Stimulated activated CD8-positive, alpha-beta memory T cell treated with anti-CD3 and anti-CD28 coated beads, Interleukin-7, amount 100 ng/mL, for 48 hours (primary cell): ENCODE results near the gene TFCP2L1.
"Not testable (repeated sequence)": the region's sequence is repeated elsewhere in the genome, so short reads cannot be mapped to it uniquely, and the experiment has no call there.

Source experiments
- DNase-seq, 2 donors: peaks; one replicate each; pipeline ENCODE4 v3.0.0-alpha.2; 2020; ENCODE audit warnings: low read depth in 1 of 2; ENCODE audit errors: extremely low read depth in 1 of 2

The TFCP2L1 gene

GRCh38 chr2:121272596-121272995 is 12.4 kb downstream of the TFCP2L1 start:
- DNase-seq, result no peak

DNA sequence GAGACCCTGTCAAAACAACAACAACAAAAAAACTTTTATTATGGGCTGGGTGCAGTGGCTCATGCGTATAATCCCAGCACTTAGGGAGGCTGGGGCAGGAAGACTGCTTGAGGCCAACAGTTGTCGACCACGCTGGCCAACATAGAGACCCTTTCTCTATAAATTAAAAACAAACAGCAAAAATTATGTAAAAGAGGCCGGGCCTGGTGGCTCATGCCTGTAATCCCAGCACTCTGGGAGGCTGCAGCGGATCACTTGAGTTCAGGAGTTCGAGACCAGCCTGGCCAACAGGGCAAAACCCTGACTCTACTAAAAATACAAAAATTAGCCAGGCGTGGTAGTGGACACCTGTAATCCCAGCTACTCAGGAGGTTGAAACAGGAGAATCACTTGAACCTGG is 15.6 kb downstream of the TFCP2L1 start:
- not testable (repeated sequence) for DNase-seq

DNA sequence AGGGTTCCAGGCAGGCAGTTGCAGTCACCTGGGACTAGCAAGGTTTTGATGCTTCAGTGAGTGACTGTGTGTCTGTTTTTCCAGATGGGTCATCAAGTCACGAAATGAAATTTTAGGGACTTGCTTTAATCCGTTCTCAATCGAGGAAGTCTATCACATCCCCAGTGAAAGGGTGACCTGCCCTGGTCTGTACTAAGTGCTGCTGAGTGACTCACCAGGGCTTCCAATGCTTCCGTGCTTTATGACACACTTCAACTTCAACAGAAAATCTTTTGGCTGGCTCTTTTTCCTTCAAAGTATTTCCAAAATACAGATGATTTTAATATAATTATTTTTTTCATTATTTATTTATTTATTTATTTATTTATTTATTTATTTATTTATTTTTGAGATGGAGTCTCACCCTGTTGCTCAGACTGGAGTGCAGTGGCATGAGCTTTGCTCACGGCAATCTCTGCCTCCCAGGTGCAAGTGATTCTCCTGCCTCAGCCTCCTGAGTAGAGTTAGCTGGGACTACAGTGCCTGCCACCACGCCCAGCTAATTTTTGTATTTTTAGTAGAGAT is 18.4 kb downstream of the TFCP2L1 start:
- no peak for DNase-seq

GRCh38 chr2:121263996-121264715 is 20.8 kb downstream of the TFCP2L1 start:
- DNase-seq, result no peak

DNA sequence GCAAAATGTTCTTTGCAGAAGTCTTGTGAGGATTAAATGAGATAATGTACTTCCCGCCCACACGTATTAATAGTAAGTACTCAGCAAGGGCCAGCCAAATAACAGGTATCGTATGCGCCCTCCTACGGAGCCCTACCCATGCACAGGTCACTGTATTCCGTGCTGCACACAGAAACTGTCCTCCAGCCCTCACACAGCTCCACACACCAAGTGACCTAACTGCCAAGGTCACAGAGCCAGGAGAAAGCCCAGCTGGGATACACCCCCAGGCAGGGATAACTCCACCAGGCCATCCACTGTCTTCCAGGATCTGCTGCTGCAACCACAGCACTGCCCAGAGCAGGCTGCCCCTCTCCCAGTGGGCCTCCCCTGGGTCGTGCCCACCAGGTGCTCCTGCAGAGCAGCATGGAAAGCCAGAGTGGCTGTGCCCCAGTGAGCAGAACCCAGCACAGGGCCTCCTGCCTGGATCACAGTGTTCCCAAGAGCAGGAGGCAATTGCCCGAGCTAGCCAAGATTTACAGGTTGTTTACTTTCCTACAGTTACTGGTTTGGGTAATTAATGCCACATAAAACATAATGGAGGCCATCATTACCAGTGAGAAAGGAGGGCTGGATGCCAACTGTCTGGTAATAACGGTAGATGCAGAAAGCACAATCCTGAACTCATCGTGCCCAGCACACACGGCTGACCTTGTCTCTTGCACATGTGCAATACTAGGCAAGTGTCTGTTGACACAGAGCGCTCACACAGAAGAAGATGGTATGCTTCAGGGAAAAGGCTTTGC is 24.4 kb downstream of the TFCP2L1 start:
- DNase-seq, result no peak

DNA sequence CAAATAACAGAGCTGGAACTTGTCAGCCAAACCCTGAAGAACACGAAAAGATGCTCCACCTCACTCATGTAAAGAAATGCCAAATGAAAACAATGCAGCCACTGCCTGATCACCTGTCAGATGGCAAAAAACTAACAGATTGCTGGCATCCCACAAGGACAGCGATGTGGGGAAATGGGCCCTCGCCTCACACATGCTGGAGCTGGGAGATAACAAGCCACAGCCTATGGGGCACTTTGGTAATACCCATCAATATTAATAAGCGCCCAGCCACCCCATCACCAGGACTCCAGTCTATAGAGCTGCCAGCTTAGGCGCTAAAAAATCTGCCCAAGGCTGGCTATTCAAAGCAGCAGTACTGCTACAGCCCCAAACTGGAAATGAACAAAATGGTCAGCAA is 27.0 kb downstream of the TFCP2L1 start:
- DNase-seq, result no peak

DNA sequence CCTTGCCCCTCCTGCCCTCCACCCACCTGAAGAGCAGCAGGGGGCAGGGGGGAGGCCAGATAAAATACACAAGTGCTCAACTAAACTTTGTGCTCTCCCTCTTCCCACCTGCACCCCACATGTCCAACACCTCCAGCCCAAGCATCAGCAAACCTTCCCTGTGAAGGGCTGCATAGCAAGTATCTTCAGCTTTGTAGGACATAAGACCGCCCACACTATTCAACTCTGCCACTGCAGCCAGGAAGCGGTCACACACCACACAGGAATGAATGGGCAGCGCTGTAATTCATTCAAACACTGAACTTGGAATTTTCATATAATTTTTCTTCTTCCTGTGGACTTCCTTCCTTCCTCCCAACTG is 27.5 kb downstream of the TFCP2L1 start:
- no peak for DNase-seq

DNA sequence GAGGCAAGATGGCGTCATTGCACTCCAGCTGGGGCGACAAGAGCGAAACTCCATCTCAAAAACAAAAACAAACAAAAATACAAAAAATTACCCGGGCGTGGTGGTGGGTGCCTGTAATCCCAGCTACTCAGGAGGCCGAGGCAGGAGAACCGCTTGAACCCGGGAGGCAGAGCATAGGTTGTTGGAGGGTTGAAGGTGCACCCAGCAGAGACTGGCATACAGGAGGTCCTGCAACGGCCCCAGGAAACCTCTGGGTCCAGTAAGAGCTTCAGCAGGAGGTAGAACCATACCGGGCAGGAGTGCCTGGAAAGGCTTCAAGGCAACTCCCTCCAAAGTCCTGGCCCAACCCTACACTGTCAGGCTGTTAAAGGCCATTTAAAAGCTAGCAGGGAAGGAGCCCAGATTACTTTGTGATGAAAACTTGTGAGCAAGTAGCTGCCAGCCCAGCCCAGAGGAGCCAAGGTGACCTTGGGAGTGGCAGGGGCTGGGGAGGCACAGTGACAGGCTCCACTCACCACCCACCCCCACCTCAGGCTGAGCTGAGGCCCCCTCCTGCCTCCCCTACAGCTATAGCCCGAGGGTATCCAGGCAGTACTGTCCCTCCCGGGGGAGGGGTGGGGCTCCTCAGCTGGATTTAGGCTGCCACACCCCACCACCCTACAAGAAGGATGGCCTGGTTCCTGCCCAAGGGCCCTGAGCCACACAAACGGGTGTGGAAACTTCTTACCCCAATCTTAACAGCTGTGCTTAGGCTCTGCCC is 28.1 kb downstream of the TFCP2L1 start:
- no peak for DNase-seq

DNA sequence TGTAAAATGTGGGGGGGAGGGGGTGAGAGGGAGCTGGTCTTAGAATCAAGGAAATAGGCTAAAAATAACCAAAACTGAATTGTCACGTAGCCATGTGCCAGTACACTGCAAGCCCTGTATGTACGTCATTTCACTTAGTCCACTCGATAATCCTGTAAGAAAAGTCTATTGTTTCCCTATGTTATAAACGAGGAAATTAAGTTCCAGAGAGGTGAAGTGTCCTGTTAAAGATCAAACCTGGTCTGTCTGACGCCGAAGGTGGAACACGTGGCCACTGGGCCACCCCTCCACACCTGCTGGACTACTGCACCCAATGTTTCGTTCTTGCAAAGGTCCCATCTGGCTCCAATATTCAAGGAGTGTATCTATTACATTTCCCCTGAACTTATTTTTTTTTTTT is 29.6 kb downstream of the TFCP2L1 start:
- no peak for DNase-seq

DNA sequence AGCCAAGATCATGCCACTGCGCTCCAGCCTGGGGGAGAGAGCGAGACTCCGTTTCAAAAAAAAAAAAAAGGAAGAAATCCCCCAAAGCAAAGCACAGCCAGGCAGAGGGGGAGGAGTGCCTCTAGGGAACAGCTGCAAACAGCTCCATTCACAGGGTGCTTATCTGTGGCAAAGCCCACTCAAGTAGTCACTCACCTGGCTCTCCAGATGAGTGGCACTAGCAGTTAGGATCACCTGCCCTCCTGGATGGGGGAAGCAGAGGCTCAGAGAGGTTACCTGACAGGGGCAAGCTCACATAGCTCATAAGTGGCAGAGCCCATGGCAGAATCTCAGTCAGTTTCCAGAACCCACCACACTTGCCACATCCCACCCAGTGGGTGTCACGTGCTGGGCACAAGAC is 30.3 kb downstream of the TFCP2L1 start:
- DNase-seq, result no peak

DNA sequence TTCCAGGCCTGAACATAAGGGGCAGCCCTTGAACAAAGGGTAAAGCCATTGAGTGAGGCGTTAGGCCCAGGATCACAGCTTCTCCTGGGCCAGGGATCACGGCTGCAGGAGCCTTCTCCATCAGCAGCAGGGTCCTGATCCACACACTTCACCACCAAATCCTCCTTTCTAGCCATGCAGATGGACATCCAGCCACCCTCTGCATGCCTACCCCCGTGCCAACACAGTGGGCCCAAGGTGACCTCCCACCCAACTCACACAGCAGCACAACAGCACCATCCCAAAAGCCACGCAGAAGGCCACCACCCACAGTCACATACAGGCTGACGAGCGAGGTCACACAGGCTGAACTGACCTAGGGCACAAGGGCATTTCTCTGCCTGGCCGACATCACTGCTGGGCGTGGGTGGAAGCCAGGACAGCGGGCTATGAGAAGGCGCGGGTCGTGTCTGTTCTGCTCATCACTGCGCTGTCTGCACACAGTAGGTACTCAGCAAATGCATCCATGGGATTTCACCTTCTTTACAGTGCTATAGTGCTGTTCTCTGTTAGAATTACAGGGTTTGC is 31.2 kb downstream of the TFCP2L1 start:
- no peak for DNase-seq

DNA sequence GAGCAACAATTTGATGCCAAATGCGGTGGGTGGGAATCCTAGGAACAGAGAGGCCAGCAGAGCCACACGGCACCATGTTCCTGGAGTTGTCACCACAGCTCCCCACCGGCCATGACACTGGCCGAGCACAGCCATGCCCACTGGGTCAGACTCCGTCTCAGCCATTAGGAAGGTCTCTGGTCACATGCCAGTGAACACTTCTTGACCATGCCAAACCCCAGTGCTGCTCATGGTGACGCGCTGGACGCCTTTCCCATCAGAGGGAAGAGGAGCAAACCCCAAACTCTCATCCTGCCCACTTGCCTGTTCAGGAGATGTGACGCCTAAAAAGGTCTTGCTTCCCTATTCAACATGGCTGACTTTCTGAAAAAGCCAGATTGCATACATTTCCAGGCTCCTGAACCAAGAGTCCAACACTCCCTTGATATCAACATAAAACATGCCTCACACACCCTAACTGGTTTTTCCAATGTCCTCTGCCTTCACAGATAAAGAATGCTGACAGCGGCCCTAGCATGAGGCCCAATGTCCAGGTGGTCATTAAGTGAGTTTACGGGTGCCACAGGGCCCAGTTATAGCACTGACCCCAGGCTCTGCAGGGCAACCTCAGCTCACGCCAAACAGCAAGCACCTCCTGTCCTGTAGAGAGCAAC is 31.9 kb downstream of the TFCP2L1 start:
- no peak for DNase-seq

GRCh38 chr2:121251497-121251896 is 33.5 kb downstream of the TFCP2L1 start:
- no peak for DNase-seq

- DNase-seq, result no peak
These were observed 36.1 kb downstream of the TFCP2L1 start for GRCh38 chr2:121248766-121249343.

GRCh38 chr2:121247971-121248370 is 37.0 kb downstream of the TFCP2L1 start:
- DNase-seq, result no peak

DNA sequence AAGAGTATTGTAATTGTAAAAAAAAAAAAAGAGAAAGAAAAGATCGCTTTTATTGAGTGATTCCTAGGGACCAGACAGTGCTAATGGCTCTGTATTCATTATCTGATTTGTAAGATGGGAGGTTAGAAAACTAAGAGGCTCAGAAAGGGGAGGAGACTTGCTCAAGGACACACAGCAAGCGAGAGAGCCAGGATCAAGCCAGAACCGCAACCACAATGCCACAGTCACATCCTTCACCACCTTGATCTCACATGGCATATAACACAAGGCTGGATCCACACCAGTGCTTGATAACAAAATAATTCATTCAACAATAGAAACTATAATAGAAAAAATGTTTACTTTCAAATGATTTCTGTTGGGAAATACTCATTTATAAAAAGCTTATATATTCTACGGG is 37.5 kb downstream of the TFCP2L1 start:
- DNase-seq, result no peak

DNA sequence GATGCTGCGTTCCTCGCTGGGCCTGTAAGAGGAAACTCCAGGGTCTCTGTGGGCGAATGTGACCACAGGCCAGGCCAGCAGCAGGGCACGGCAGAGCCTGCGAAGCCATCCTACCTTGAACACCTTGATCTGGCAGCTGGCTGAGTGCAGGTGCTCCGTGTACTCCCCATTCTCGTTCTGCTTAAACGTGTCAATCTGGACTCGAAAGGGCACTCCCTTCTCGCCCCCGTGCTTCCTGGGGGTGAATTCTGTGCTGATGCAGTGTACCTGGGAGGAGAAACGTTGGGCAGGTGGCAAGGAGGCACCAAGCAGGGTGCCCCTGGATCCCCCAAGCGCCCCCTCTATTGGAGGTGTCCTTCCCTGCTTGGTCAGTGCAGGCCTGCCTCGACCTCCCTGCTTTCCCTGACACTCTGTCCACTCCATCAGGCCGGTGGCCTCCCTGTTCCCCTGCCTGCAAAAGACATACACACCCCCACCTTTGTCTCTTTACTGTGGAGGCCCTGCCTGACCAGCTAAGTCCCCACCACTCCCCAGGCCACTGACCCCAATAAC is 38.2 kb downstream of the TFCP2L1 start:
- no peak for DNase-seq

DNA sequence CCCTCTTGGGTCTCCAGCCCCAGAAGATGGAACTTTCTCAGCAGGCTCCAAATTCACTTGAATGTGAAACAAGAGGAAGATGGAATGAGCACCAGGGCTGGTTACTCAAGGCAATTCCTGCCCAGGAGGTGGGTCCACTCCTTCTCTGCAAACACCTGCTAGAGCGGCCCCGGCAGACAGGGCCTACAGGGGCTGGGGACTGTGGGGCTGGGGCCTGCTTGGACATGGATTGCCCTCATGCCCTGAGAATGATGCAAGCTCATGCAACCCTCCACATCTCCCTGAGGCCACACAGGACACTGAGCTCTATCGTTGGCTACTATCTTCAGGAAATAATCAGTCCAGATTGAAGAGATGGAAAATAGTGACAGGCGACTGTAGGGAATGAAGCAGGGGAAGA is 39.1 kb downstream of the TFCP2L1 start:
- no peak for DNase-seq

DNA sequence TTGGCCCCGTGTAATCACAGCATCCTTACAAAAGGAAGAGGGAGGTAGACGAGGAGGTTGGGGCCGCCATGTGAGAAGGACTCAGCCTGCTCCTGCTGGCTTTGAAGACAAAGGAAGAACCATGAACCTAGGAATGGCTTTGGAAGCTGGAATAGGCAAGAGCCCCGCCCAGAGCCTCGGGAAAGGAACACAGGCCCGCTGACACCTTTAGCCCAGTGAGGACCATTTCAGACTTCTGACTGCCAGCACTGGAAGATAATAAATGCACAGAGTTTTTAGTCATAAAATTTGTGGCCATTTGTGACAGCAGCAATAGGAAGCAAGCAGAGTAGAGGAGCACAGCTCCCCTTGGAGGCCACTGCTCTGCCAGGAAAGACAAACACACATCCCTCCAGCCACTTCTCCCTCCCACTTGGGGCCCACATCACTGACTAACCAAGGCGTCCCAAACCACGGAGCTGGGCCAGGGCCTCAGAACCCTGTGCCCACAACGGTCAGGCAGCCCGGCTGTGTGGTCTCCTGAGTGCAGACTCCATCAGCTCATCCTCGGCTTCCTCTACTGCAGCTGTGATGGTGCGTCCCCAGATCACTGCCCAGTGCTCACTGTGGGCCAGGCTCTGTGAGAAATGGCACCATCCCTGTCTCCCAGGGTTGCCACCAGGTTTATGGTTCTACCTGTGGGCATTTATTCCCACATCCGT is 39.7 kb downstream of the TFCP2L1 start:
- no peak for DNase-seq
